Heart right ventricle (tissue), 16 donors: Measurements from ENCODE around the gene USP32. TPM values are rescaled to one million over a fixed set of nuclear protein-coding genes. Genes with fewer than 3 reads are reported as not detected.
"Not testable (repeated sequence)": the region's sequence is repeated elsewhere in the genome, so short reads cannot be mapped to it uniquely, and the experiment has no call there.

Source experiments
- ATAC-seq, 8 donors: fragments of 200-7000 bp; cut with Tn5 transposase; one replicate each; pipeline ENCODE4 v1.9.1; 2020; ENCODE audit warnings: mild to moderate bottlenecking in 8 of 8, moderate library complexity in 8 of 8, moderate number of reproducible peaks in 1 of 8
- DNase-seq, 2 donors: peaks; one replicate each; pipeline ENCODE4 v3.0.0-alpha.2; 2020
- H3K27ac ChIP-seq, 10 donors: fragments of 200-600 bp; sonication (generic) in 2 of 10; one replicate each; pipeline versions ENCODE4 v1.5.0 to v1.8.0; 2020 to 2022; ENCODE audit warnings: mild to moderate bottlenecking in 3 of 10
- H3K27me3 ChIP-seq, 7 donors: fragments of 200-600 bp; one replicate each; pipeline ENCODE4 v1.8.0; 2021 to 2022; ENCODE audit warnings: mild to moderate bottlenecking in 2 of 7
- H3K36me3 ChIP-seq, 9 donors: fragments of 200-600 bp; sonication (generic) in 1 of 9; one replicate each; pipeline versions ENCODE4 v1.5.0 to v1.8.0; 2020 to 2022; ENCODE audit warnings: mild to moderate bottlenecking in 2 of 9
- H3K4me1 ChIP-seq, 9 donors: fragments of 200-600 bp; sonication (generic) in 1 of 9; one replicate each; pipeline versions ENCODE4 v1.5.0 to v1.8.0; 2020 to 2022; ENCODE audit warnings: mild to moderate bottlenecking in 4 of 9
- H3K4me3 ChIP-seq, 10 donors: fragments of 200-600 bp; sonication (generic) in 2 of 10; one replicate each; pipeline versions ENCODE4 v1.5.0 to v1.8.0; 2020 to 2022; ENCODE audit warnings: mild to moderate bottlenecking in 7 of 10, moderate library complexity in 2 of 10
- H3K9me3 ChIP-seq, 11 donors: fragments of 200-600 bp in 10 of 11; sonication (generic) in 2 of 11; one replicate each; pipeline versions ENCODE4 v1.5.0 to v1.8.0; 2013 to 2022; ENCODE audit warnings: mild to moderate bottlenecking in 2 of 11, control low read depth in 1 of 11, moderate library complexity in 1 of 11
- CTCF ChIP-seq, 9 donors: fragments of 200-600 bp; sonication (generic) in 2 of 9; IDR thresholded peaks; one replicate each; pipeline versions ENCODE4 v1.5.0 to v1.8.0; 2021 to 2022; ENCODE audit warnings: antibody characterized with exemption in 9 of 9, mild to moderate bottlenecking in 5 of 9, moderate library complexity in 1 of 9
- WGBS, 2 donors: extraction: QIAGEN DNeasy Blood & Tissue Kit; methylation state at CpG; one replicate each; pipeline ENCODE4 v1.1.7; 2013; ENCODE audit warnings: inconsistent platforms in 1 of 2; 5-methylcytosine and 5-hydroxymethylcytosine counted together
- intact Hi-C, 10 donors: fragments of 100-400 bp; cut with DNase I; formaldehyde crosslinking; loops; one replicate each; pipeline versions ENCODE4 v1.11.1 to v1.14.2; 2022
- polyA plus RNA-seq, 2 donors: library from polyadenylated mRNA; stranded (reverse); fragments of 200-250 nt; gene quantifications; one replicate each; pipeline ENCODE4 v1.2.3, GENCODE V29; 2013
- total RNA-seq, 10 donors: library from RNA; stranded (reverse); fragmentation: NEBNext Ultra II Directional in 3 of 10; extraction: Animal tissue kit (Norgen Biotek cat#: 25700) in 3 of 10; gene quantifications; one replicate each; pipeline versions ENCODE4 v1.2.1 to v1.2.4, GENCODE V29; 2021 to 2023
- donor health status: Arrhythmogenic right ventricular cardiomyopathy.
- donor health status: ischemic (EF 13 %, LVEDD 7.1; RV severe dilation, severe dysfunction).
- donor health status: healthy with polysubstance abuse.
- donor health status: DM: no; HTN: yes; CAD: no.
- donor health status: DM: no; HTN: no; CAD: no.
- donor health status: ischemic (EF 25% LVEDD 6.9; RV normal size, moderate dysfunction).
- donor health status: ischemic (EF 25% LVEDD 5.7; RV mildly dilated, moderate dysfunction).
- donor health status: healthy.
- donor health status: DM: yes; HTN: yes; CAD: no.
- donor health status: Ischemic cardiomyopathy.
- donor health status: ischemic (EF 35%, LVEDD 5.7; RV mildly dilated, moderate dysfunction).
- donor health status: nonischemic (EF 11% LVEDD 7.7; RV severe dilation, severe dysfunction).
- donor health status: DM: yes; HTN: yes; CAD: no.
- donor health status: PGD.
- donor health status: ischemic (EF 29% LVEDD 5.4; RV normal size, mild dysfunction).
- donor health status: nonischemic (EF 23%, LVEDD 6.1; RV moderate dilation, normal function).

The USP32 gene
- total and polyA plus RNA-seq, 12 donors = 13.3 to 38.6 (median 29.3) TPM

GRCh38 chr17:60388742-60389141 is 3.2 kb downstream of the USP32 start:
- no peak for TF ChIP-seq CTCF (IDR thresholded peaks at IDR 0.05)
- no peaks in the 10 kb centered on the region for H3K36me3 ChIP-seq
- H3K9me3 ChIP-seq = no peaks in the 10 kb centered on the region
- DNase-seq (no peak), ATAC-seq (no peak)
- 31 to 39% methylated on average over 3 of the region's 3 CpGs for WGBS, 2 donors
- H3K4me3 ChIP-seq = no peak overlapping the region
- peaks cover 0 to 80% (median 39%) of the 10 kb centered on the region in 9 donors for H3K4me1 ChIP-seq
- intact Hi-C loops = no loop called here
- no peaks in the 10 kb centered on the region for H3K27me3 ChIP-seq
- no peak overlapping the region for H3K27ac ChIP-seq

- H3K36me3 ChIP-seq = peaks cover 0 to under 1% (median 0%) of the 10 kb centered on the region in 9 donors
- no peaks in the 10 kb centered on the region for H3K27me3 ChIP-seq
- 93 to 94% methylated on average over 3 of the region's 3 CpGs for WGBS, 2 donors
- ATAC-seq (no peak), DNase-seq (no peak)
- no peak overlapping the region for H3K4me3 ChIP-seq
- no peak for TF ChIP-seq CTCF (IDR thresholded peaks at IDR 0.05)
- H3K27ac ChIP-seq = no peak overlapping the region
- H3K9me3 ChIP-seq = no peaks in the 10 kb centered on the region
- H3K4me1 ChIP-seq = peaks cover 0 to 80% (median 40%) of the 10 kb centered on the region in 9 donors
- intact Hi-C loops = no loop called here
Observed at GRCh38 chr17:60387666-60388065, 4.3 kb downstream of the USP32 start.

- no peak for ATAC-seq
- no peaks in the 10 kb centered on the region for H3K27me3 ChIP-seq
- no peak overlapping the region for H3K4me3 ChIP-seq
- H3K4me1 ChIP-seq = peaks cover 0 to 80% (median 43%) of the 10 kb centered on the region in 9 donors
- DNase-seq = no peak
- intact Hi-C loops = no loop called here
- TF ChIP-seq CTCF (IDR thresholded peaks at IDR 0.05) = no peak
- H3K36me3 ChIP-seq = peaks cover 0 to 6% (median 0%) of the 10 kb centered on the region in 9 donors
- peak overlapping the region in 1 of 10 donors; percentile 45 for H3K27ac ChIP-seq
- H3K9me3 ChIP-seq = no peaks in the 10 kb centered on the region
- 61 to 66% methylated on average over 4 of the region's 4 CpGs for WGBS, 2 donors
Observed at GRCh38 chr17:60386147-60387058, 5.5 kb downstream of the USP32 start.

- DNase-seq, H3K36me3 ChIP-seq, H3K9me3 ChIP-seq, intact Hi-C loops, H3K27ac ChIP-seq, H3K27me3 ChIP-seq, H3K4me3 ChIP-seq, ATAC-seq: not testable (repeated sequence)
- 95 to 97% methylated on average over 7 of the region's 7 CpGs for WGBS, 2 donors
- H3K4me1 ChIP-seq = peaks cover 0 to 67% (median 32%) of the 10 kb centered on the region in 9 donors
Observed at GRCh38 chr17:60384921-60385320, 7.0 kb downstream of the USP32 start.

GRCh38 chr17:60383379-60383778 is 8.6 kb downstream of the USP32 start:
- Histone ChIP-seq H3K27me3 (no peaks in the 10 kb centered on the region), H3K36me3 (peaks cover 0 to 14% (median 0%) of the 10 kb centered on the region in 9 donors), H3K4me1 (peaks cover 0 to 52% (median 18%) of the 10 kb centered on the region in 9 donors), H3K4me3 (no peak overlapping the region), H3K27ac (no peak overlapping the region), H3K9me3 (no peaks in the 10 kb centered on the region)
- no peak for ATAC-seq
- no peak for DNase-seq
- TF ChIP-seq CTCF (IDR thresholded peaks at IDR 0.05) = no peak
- intact Hi-C loops = no loop called here
- 52 to 54% methylated on average over 3 of the region's 3 CpGs for WGBS, 2 donors
